ENCODE results near the gene FSTL5.

GRCh38 chr4:162140051-162140683 is 23.6 kb downstream of the FSTL5 start:
- no peak for TF ChIP-seq CTCF (IDR thresholded peaks at IDR 0.05; ENCODE audit: low read depth, low read length, poor library complexity, severe bottlenecking)
- TF ChIP-seq EZH2phosphoT487 (IDR thresholded peaks at IDR 0.05; ENCODE audit: borderline replicate concordance, low read length): no peak

Data from DOHH2 (cell line).